Loucy (cell line): ENCODE measurements around the gene AP2A1.

ENCODE experiments used
- H2AFZ ChIP-seq: fragments of 200-600 bp; sonication (generic); 2 replicates; pipeline ENCODE4 v1.6.0; 2016; ENCODE audit warnings: antibody characterized with exemption, mild to moderate bottlenecking, low read length, moderate library complexity
- H3F3A ChIP-seq: fragments of 200-600 bp; 2 replicates; pipeline ENCODE4 v1.6.0; 2016; ENCODE audit warnings: antibody characterized with exemption, low read depth, mild to moderate bottlenecking
- H3K27me3 ChIP-seq: fragments of 200-600 bp; sonication (generic); 2 replicates; pipeline ENCODE4 v1.6.1; 2014; ENCODE audit warnings: low read length, mild to moderate bottlenecking; ENCODE audit not compliant: insufficient read depth, poor library complexity, severe bottlenecking
- H3K36me3 ChIP-seq: fragments of 200-600 bp; sonication (generic); 2 replicates; pipeline ENCODE4 v1.6.1; 2016; ENCODE audit warnings: low read length; ENCODE audit not compliant: insufficient read depth
- H3K4me1 ChIP-seq: fragments of 200-600 bp; sonication (generic); 2 replicates; pipeline ENCODE4 v1.5.1; 2014; ENCODE audit warnings: low read length, mild to moderate bottlenecking; ENCODE audit not compliant: insufficient read depth, poor library complexity, severe bottlenecking
- H3K4me2 ChIP-seq: fragments of 200-600 bp; sonication (generic); 2 replicates; pipeline ENCODE4 v1.6.0; 2014; ENCODE audit warnings: antibody characterized with exemption, low read length, low read depth, mild to moderate bottlenecking; ENCODE audit not compliant: poor library complexity, severe bottlenecking
- H3K4me3 ChIP-seq: fragments of 200-600 bp; sonication (generic); 2 replicates; pipeline ENCODE4 v1.5.1; 2014; ENCODE audit warnings: low read length, mild to moderate bottlenecking, mixed read lengths; ENCODE audit not compliant: poor library complexity, severe bottlenecking
- H3K79me2 ChIP-seq: fragments of 200-600 bp; sonication (generic); 2 replicates; pipeline ENCODE4 v1.6.1; 2014; ENCODE audit warnings: low read length; ENCODE audit not compliant: insufficient read depth
- H3K9ac ChIP-seq: fragments of 200-600 bp; sonication (generic); 2 replicates; pipeline ENCODE4 v1.6.0; 2014; ENCODE audit warnings: mild to moderate bottlenecking, low read depth, low read length, moderate library complexity; ENCODE audit not compliant: poor library complexity, severe bottlenecking
- H3K9me2 ChIP-seq: fragments of 200-600 bp; sonication (generic); replicated peaks from 2 replicates; pipeline ENCODE4 v1.6.1; 2016; ENCODE audit warnings: low read depth, low read length, mixed read lengths
- H3K9me3 ChIP-seq: fragments of 200-600 bp; sonication (generic); 2 replicates; pipeline ENCODE4 v1.6.1; 2014; ENCODE audit warnings: mild to moderate bottlenecking, antibody characterized with exemption, low read length, low read depth; ENCODE audit not compliant: insufficient read depth
- H4K20me1 ChIP-seq: fragments of 200-600 bp; sonication (generic); 2 replicates; pipeline ENCODE4 v1.6.0; 2014; ENCODE audit warnings: antibody characterized with exemption, low read length, mild to moderate bottlenecking; ENCODE audit not compliant: insufficient read depth, poor library complexity, severe bottlenecking
- EZH2phosphoT487 ChIP-seq: fragments of 200-600 bp; IDR thresholded peaks from 2 replicates; pipeline ENCODE4 v1.6.1; 2018; ENCODE audit warnings: antibody characterized with exemption, mild to moderate bottlenecking, moderate library complexity, borderline replicate concordance
- TF ChIP-seq, protein P1 (sequence below): fragments of 200-600 bp; sonication (generic); conservative IDR thresholded peaks from 2 replicates; pipeline ENCODE4 v1.5.1; 2014; ENCODE audit warnings: mild to moderate bottlenecking, antibody characterized with exemption, low read length

The AP2A1 gene

DNA sequence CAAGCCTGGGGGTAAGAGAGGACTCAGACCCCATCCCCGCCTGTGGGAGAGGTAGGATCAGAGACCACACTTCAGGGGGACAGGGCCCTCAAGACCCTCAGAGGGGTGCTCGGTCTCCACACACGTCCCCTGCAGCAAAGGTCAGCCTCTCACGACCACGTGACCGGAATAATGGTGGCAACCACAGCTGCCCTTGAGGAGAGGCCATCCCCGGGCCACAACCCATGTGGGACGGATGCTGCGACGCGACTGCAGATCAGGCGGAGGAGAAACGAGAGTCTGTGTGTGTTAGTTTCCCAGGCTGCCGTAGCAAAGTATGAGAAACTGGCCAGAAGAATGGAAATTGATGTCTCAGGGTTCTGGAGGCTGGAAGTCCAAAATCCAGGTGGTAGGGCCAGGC, 60.2 kb downstream of the AP2A1 start:
- Histone ChIP-seq H3K9me3 (no peaks in the 10 kb centered on the region), H3K4me3 (no peak overlapping the region), H3K36me3 (peaks cover 12% of the 10 kb centered on the region; the same call in 1 of the 2 replicates), H4K20me1 (peaks cover 3% of the 10 kb centered on the region), H3K79me2 (peaks cover 16% of the 10 kb centered on the region; the same call in 1 of the 2 replicates), H2AFZ (no peak overlapping the region), H3F3A (no peaks in the 10 kb centered on the region), H3K4me1 (peaks cover 19% of the 10 kb centered on the region), H3K27me3 (no peaks in the 10 kb centered on the region), H3K4me2 (no peak overlapping the region), H3K9me2 (no peaks in the 10 kb centered on the region), H3K9ac (no peak overlapping the region)
- TF ChIP-seq, protein P1, sequence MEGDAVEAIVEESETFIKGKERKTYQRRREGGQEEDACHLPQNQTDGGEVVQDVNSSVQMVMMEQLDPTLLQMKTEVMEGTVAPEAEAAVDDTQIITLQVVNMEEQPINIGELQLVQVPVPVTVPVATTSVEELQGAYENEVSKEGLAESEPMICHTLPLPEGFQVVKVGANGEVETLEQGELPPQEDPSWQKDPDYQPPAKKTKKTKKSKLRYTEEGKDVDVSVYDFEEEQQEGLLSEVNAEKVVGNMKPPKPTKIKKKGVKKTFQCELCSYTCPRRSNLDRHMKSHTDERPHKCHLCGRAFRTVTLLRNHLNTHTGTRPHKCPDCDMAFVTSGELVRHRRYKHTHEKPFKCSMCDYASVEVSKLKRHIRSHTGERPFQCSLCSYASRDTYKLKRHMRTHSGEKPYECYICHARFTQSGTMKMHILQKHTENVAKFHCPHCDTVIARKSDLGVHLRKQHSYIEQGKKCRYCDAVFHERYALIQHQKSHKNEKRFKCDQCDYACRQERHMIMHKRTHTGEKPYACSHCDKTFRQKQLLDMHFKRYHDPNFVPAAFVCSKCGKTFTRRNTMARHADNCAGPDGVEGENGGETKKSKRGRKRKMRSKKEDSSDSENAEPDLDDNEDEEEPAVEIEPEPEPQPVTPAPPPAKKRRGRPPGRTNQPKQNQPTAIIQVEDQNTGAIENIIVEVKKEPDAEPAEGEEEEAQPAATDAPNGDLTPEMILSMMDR = no peak
- no peak for TF ChIP-seq EZH2phosphoT487

DNA sequence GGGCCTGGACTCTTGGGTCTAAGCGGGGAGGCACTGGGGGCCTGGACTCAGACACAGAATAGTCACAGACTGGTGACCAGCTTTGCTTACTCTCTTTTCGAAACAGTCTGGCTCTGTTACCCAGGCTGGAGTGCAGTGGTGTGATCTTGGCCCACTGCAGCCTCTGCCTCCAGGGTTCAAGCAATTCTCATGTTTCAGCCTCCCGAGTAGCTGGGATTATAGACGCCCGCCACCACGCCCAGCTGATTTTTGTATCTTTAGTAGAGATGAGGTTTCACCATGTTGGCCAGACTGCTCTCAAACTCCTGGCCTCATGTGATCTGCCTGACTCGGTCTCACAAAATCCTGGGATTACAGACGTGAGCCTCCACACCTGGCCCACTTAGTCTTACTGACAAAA, 62.4 kb downstream of the AP2A1 start:
- Histone ChIP-seq H3K9ac (no peak overlapping the region), H4K20me1 (peaks cover 3% of the 10 kb centered on the region), H3K9me2 (no peaks in the 10 kb centered on the region), H3K4me3 (no peak overlapping the region), H3K4me2 (no peak overlapping the region), H3K4me1 (peaks cover 33% of the 10 kb centered on the region), H3K36me3 (peaks cover 31% of the 10 kb centered on the region; the same call in 1 of the 2 replicates), H3K9me3 (no peaks in the 10 kb centered on the region), H3K27me3 (no peaks in the 10 kb centered on the region), H3K79me2 (peaks cover 10% of the 10 kb centered on the region; the same call in 1 of the 2 replicates), H2AFZ (no peak overlapping the region), H3F3A (no peaks in the 10 kb centered on the region)
- TF ChIP-seq EZH2phosphoT487 = no peak
- TF ChIP-seq, protein P1 = no peak

GRCh38 chr19:49829721-49830120, 62.9 kb downstream of the AP2A1 start:
- no peak overlapping the region for H3K4me2 ChIP-seq
- H3K36me3 ChIP-seq = peaks cover 36% of the 10 kb centered on the region; the same call in 1 of the 2 replicates
- H4K20me1 ChIP-seq = peaks cover 3% of the 10 kb centered on the region
- H2AFZ ChIP-seq = no peak overlapping the region
- no peaks in the 10 kb centered on the region for H3K9me2 ChIP-seq
- peaks cover 33% of the 10 kb centered on the region for H3K4me1 ChIP-seq
- H3K27me3 ChIP-seq = no peaks in the 10 kb centered on the region
- no peak overlapping the region for H3K9ac ChIP-seq
- no peaks in the 10 kb centered on the region for H3K9me3 ChIP-seq
- H3F3A ChIP-seq = no peaks in the 10 kb centered on the region
- TF ChIP-seq, protein P1 = no peak
- TF ChIP-seq EZH2phosphoT487 = no peak
- H3K4me3 ChIP-seq = no peak overlapping the region
- H3K79me2 ChIP-seq = peaks cover 10% of the 10 kb centered on the region; the same call in 1 of the 2 replicates
